ENCODE measurements around the gene TMEM107. TPM values are rescaled to one million over a fixed set of nuclear protein-coding genes. Genes with fewer than 3 reads are reported as not detected.
"Not testable (repeated sequence)": the region's sequence is repeated elsewhere in the genome, so short reads cannot be mapped to it uniquely, and the experiment has no call there.

TMEM107 gene
- total RNA-seq, 2 experiments from 2014 or later = 34.8 to 37.2 TPM

- H3K4me1 Mint-ChIP-seq = peaks cover 20% of the 10 kb centered on the region
- H3K27ac Mint-ChIP-seq = no peak overlapping the region
- H3K36me3 Mint-ChIP-seq (ENCODE audit: low read depth) = no peaks in the 10 kb centered on the region
- peak; percentile 91 for DNase-seq
- H3K9me3 Mint-ChIP-seq = no peaks in the 10 kb centered on the region
- POLR2A ChIA-PET = no interaction called here
- CTCF ChIA-PET = interaction anchor here (1.0 to 4.0 kb wide), 9 partner anchors 15 to 68 kb away, joined by 3 to 13 read pairs (median 7); partner anchors contain the start of gene AURKB
- H3K27me3 Mint-ChIP-seq = peaks cover 2% of the 10 kb centered on the region
- no peak overlapping the region for H3K4me3 Mint-ChIP-seq
Measured at GRCh38 chr17:8187517-8188262, 11.5 kb upstream of the TMEM107 start.

- ChIA-PET POLR2A (interaction anchor here (0.7 kb wide), 1 partner anchor 34 kb away, joined by 4 read pairs; no protein-coding TSS in a partner anchor), CTCF (interaction anchor here (1.0 to 4.0 kb wide), 12 partner anchors 14 to 67 kb away, joined by 3 to 13 read pairs (median 7); partner anchors contain the start of gene AURKB)
- peak; percentile 92 for DNase-seq
- Mint-ChIP-seq H3K27ac (no peak overlapping the region), H3K9me3 (no peaks in the 10 kb centered on the region), H3K27me3 (peaks cover 4% of the 10 kb centered on the region), H3K4me3 (no peak overlapping the region), H3K4me1 (peaks cover 22% of the 10 kb centered on the region), H3K36me3 (ENCODE audit: low read depth) (no peaks in the 10 kb centered on the region)
Measured at GRCh38 chr17:8186787-8187516, 10.8 kb upstream of the TMEM107 start.

- Mint-ChIP-seq H3K27ac (no peak overlapping the region), H3K4me1 (peaks cover 24% of the 10 kb centered on the region), H3K36me3 (ENCODE audit: low read depth) (no peaks in the 10 kb centered on the region), H3K9me3 (no peaks in the 10 kb centered on the region), H3K4me3 (no peak overlapping the region), H3K27me3 (peaks cover 4% of the 10 kb centered on the region)
- ChIA-PET POLR2A (interaction anchor here (0.7 kb wide), 1 partner anchor 35 kb away, joined by 4 read pairs; no protein-coding TSS in a partner anchor), CTCF (interaction anchor here (0.6 to 2.9 kb wide), 10 partner anchors 9 to 67 kb away, joined by 3 to 9 read pairs (median 5); no protein-coding TSS in a partner anchor)
- no peak for DNase-seq
Measured at GRCh38 chr17:8186446-8186786, 10.2 kb upstream of the TMEM107 start.

GRCh38 chr17:8185582-8186445 is 9.6 kb upstream of the TMEM107 start:
- Mint-ChIP-seq H3K27ac (no peak overlapping the region), H3K9me3 (no peaks in the 10 kb centered on the region), H3K36me3 (ENCODE audit: low read depth) (no peaks in the 10 kb centered on the region), H3K4me1 (peaks cover 26% of the 10 kb centered on the region), H3K4me3 (no peak overlapping the region), H3K27me3 (peaks cover 7% of the 10 kb centered on the region)
- POLR2A ChIA-PET = interaction anchor here (0.6 kb wide), 1 partner anchor 38 kb away, joined by 4 read pairs; no protein-coding TSS in a partner anchor
- peak; percentile 85 for DNase-seq
- CTCF ChIA-PET = interaction anchor here (0.6 to 2.9 kb wide), 11 partner anchors 8 to 66 kb away, joined by 3 to 9 read pairs (median 5); no protein-coding TSS in a partner anchor

GRCh38 chr17:8176998-8177731 is 985 bp upstream of the TMEM107 start:
- H3K36me3 Mint-ChIP-seq (ENCODE audit: low read depth) = peaks cover 3% of the 10 kb centered on the region
- DNase-seq = no peak
- peak overlapping the region; percentile 95 for H3K4me3 Mint-ChIP-seq
- peaks cover 55% of the 10 kb centered on the region for H3K4me1 Mint-ChIP-seq
- peaks cover 3% of the 10 kb centered on the region for H3K27me3 Mint-ChIP-seq
- ChIA-PET CTCF (interaction anchor here (0.6 to 1.5 kb wide), 5 partner anchors 9 to 38 kb away, joined by 3 to 5 read pairs (median 4); partner anchors contain the start of gene AURKB), POLR2A (no interaction called here)
- no peaks in the 10 kb centered on the region for H3K9me3 Mint-ChIP-seq
- H3K27ac Mint-ChIP-seq = peak overlapping the region; percentile 92

GRCh38 chr17:8175795-8176196 is 384 bp downstream of the TMEM107 start:
- POLR2A ChIA-PET = interaction anchor here (0.6 to 1.0 kb wide), 2 partner anchors 19 to 45 kb away, joined by 3 read pairs; no protein-coding TSS in a partner anchor
- H3K4me1 Mint-ChIP-seq = peaks cover 55% of the 10 kb centered on the region
- CTCF ChIA-PET = interaction anchor here (0.8 kb wide), 1 partner anchor 8 kb away, joined by 3 read pairs; no protein-coding TSS in a partner anchor
- peak overlapping the region; percentile 92 for H3K27ac Mint-ChIP-seq
- no peak for DNase-seq
- H3K9me3 Mint-ChIP-seq = no peaks in the 10 kb centered on the region
- peaks cover 3% of the 10 kb centered on the region for H3K36me3 Mint-ChIP-seq (ENCODE audit: low read depth)
- H3K27me3 Mint-ChIP-seq = peaks cover under 1% of the 10 kb centered on the region
- H3K4me3 Mint-ChIP-seq = peak overlapping the region; percentile 95

GRCh38 chr17:8173871-8174322 is 2.3 kb downstream of the TMEM107 start:
- H3K36me3 Mint-ChIP-seq (ENCODE audit: low read depth) = peaks cover 3% of the 10 kb centered on the region
- H3K27ac Mint-ChIP-seq = peak overlapping the region; percentile 100
- POLR2A ChIA-PET = interaction anchor here (0.6 to 1.8 kb wide), 15 partner anchors 10 to 335 kb away, joined by 3 to 35 read pairs (median 5); partner anchors contain the start of genes BORCS6, CTC1 and SLC25A35
- H3K4me3 Mint-ChIP-seq = peak overlapping the region; percentile 95
- H3K4me1 Mint-ChIP-seq = peaks cover 55% of the 10 kb centered on the region
- CTCF ChIA-PET = interaction anchor here (1.0 to 1.6 kb wide), 9 partner anchors 12 to 203 kb away, joined by 3 to 8 read pairs (median 5); partner anchors contain the start of genes HES7 and KRABD2
- DNase-seq = no peak
- no peaks in the 10 kb centered on the region for H3K9me3 Mint-ChIP-seq
- no peaks in the 10 kb centered on the region for H3K27me3 Mint-ChIP-seq

GRCh38 chr17:8173056-8173870 is 2.9 kb downstream of the TMEM107 start:
- no peaks in the 10 kb centered on the region for H3K27me3 Mint-ChIP-seq
- peak overlapping the region; percentile 95 for H3K4me3 Mint-ChIP-seq
- ChIA-PET CTCF (interaction anchor here (1.0 to 1.6 kb wide), 10 partner anchors 13 to 204 kb away, joined by 3 to 8 read pairs (median 4); partner anchors contain the start of genes HES7 and KRABD2), POLR2A (interaction anchor here (0.5 to 1.8 kb wide), 21 partner anchors 9 to 938 kb away, joined by 3 to 35 read pairs (median 4); partner anchors contain the start of genes BORCS6, CTC1, SLC25A35 and VAMP2)
- DNase-seq = peak; percentile 88
- peaks cover 58% of the 10 kb centered on the region for H3K4me1 Mint-ChIP-seq
- no peaks in the 10 kb centered on the region for H3K9me3 Mint-ChIP-seq
- H3K36me3 Mint-ChIP-seq (ENCODE audit: low read depth) = peaks cover 3% of the 10 kb centered on the region
- peak overlapping the region; percentile 100 for H3K27ac Mint-ChIP-seq

GRCh38 chr17:8170186-8170585 is 6.0 kb downstream of the TMEM107 start:
- H3K36me3 Mint-ChIP-seq (ENCODE audit: low read depth); H3K4me3 Mint-ChIP-seq; H3K27me3 Mint-ChIP-seq; H3K27ac Mint-ChIP-seq; POLR2A ChIA-PET; H3K9me3 Mint-ChIP-seq; DNase-seq: not testable (repeated sequence)
- H3K4me1 Mint-ChIP-seq = peaks cover 43% of the 10 kb centered on the region
- CTCF ChIA-PET = interaction anchor here (0.8 to 1.6 kb wide), 3 partner anchors 12 to 25 kb away, joined by 3 to 7 read pairs (median 3); no protein-coding TSS in a partner anchor

GRCh38 chr17:8167526-8167925 is 8.7 kb downstream of the TMEM107 start:
- DNase-seq = no peak
- Mint-ChIP-seq H3K27ac (no peak overlapping the region), H3K9me3 (no peaks in the 10 kb centered on the region), H3K4me3 (no peak overlapping the region), H3K27me3 (no peaks in the 10 kb centered on the region), H3K4me1 (peaks cover 42% of the 10 kb centered on the region), H3K36me3 (ENCODE audit: low read depth) (peaks cover 2% of the 10 kb centered on the region)
- ChIA-PET POLR2A (no interaction called here), CTCF (interaction anchor here (0.5 to 1.4 kb wide), 6 partner anchors 9 to 97 kb away, joined by 3 to 7 read pairs (median 4); no protein-coding TSS in a partner anchor)
